Measurements from ENCODE around the gene MAP4. TPM values are rescaled to one million over a fixed set of nuclear protein-coding genes. Genes with fewer than 3 reads are reported as not detected.

Gene MAP4
- total and polyA plus RNA-seq, 2 of the 13 experiments (the other 11 are each of a cell fraction or from before 2014, with no cell fraction given), result 33.1 to 38.7 TPM

GRCh38 chr3:47954567-47954966, 61.6 kb downstream of the MAP4 start (continued):
- TF ChIP-seq ZNF646 (CRISPR knock-in tag; IDR thresholded peaks at IDR 0.05) (no peak), ZNF597 (CRISPR knock-in tag; IDR thresholded peaks at IDR 0.05) (no peak), ZNF275 (CRISPR knock-in tag; IDR thresholded peaks at IDR 0.05; ENCODE audit: borderline replicate concordance) (no peak), ZBTB8A (CRISPR knock-in tag; IDR thresholded peaks at IDR 0.05; ENCODE audit: borderline replicate concordance, low read depth) (no peak), CC2D1A (CRISPR knock-in tag; IDR thresholded peaks at IDR 0.05) (no peak), ZNF891 (CRISPR knock-in tag; IDR thresholded peaks at IDR 0.05) (no peak), HMG20B (CRISPR knock-in tag; conservative IDR thresholded peaks at IDR 0.05) (peak; percentile 66; the same call in 1 of the 2 replicates), IRF1 (CRISPR knock-in tag; IDR thresholded peaks at IDR 0.05; ENCODE audit: low read depth) (no peak), ZNF292 (CRISPR knock-in tag; IDR thresholded peaks at IDR 0.05; ENCODE audit: borderline replicate concordance, low read depth) (no peak), SNAI1 (CRISPR knock-in tag; IDR thresholded peaks at IDR 0.05; ENCODE audit: borderline replicate concordance) (no peak), PCBP2 (optimal IDR thresholded peaks at IDR 0.05; ENCODE audit: low read depth, low read length, poor library complexity, severe bottlenecking) (no peak), CHD4 (IDR thresholded peaks at IDR 0.05; ENCODE audit: borderline replicate concordance, low read length) (0 out of 2 replicates have a peak, but pooled peaks have one; percentile 11)
